HG02870 (cell line): ENCODE measurements around the gene CXCL8.

ENCODE experiments used
- ATAC-seq: cut with Tn5 transposase; IDR thresholded peaks from one replicate; pipeline ENCODE4 v1.9.1; 2021; ENCODE audit warnings: mild to moderate bottlenecking, moderate library complexity; ENCODE audit not compliant: unreplicated experiment

CXCL8 gene

DNA sequence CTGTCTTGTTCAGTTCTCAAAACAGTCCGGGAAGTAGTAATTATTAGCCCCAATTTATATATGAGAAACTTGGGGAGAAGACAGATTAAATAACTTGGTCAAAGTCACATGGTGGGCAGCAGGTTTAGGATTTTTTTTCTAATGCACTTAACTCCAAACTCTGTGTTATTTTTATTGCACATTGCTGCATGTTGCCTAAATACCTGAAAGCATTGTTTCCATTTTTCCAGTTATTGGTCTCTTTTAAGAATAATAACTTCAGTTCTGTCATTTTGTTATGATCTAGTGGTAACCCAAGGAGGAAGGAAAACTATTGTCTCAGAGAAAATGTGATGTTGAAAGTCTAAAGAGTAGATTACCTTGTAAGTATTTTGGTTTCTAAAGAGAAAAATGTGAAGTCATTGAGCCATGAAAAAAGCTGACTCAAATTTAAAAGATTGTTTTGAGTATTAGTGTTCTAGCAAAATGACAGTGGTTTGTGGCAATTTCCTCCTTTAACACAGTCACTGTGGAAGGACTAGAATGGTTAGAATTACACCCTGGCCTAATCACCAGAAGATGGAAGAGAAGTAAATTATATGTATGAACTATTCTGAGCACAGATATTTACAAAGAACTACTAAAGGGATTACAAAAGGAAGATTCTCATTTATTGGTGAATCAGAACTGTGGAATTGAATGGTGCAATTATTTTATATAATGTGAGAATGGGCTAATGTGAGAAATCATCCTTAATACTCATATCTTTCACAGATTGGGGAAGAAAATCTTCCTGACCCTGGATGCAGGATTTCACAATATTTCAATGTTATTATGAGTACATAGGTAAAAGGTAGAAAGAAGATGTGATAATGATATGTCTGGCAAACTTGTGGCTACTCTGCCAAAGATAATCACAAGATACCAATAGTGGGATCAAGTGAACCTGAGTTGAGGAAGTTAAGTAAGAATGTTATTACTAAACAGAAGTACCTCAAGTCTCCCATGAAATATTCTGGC lies 21.7 kb upstream of the CXCL8 start:
- ATAC-seq, result peak; percentile 92

DNA sequence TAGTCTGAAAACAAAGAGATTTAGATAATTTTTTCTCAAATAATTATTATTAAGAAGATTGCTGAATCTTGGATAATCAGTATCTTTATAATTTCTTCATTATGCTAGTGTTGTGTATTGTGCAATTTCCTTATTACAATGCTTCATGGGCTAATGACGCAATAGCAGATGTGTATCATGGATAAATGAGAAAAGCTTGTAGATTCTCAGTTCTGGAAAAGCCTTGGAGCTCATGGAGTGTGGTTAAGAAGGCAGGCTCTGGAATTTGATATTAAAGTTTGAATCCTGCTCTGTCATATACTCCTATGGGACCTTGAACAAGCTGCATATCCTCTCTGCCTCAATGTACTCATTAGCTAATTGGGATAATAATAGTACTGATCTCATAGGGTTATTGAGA lies 18.9 kb upstream of the CXCL8 start:
- no peak for ATAC-seq

DNA sequence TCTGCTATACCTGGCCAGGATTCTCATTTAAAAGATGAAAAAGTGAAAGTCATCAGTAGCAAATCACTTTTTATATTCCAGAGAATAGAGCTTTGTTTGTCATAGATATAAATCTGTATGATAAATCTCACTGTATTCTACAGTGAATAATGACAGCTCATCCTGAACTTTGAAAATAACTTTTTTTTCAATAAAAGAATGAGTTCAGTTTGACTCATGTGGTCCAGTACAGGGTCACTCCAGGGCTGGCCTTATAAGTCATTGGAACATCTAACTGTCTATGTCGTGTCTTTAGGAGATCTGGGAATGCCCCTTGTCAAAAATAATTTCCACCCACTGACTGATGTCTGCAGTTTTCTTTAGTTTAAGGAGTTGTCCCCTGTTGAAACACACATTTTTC lies 18.5 kb upstream of the CXCL8 start:
- no peak for ATAC-seq

DNA sequence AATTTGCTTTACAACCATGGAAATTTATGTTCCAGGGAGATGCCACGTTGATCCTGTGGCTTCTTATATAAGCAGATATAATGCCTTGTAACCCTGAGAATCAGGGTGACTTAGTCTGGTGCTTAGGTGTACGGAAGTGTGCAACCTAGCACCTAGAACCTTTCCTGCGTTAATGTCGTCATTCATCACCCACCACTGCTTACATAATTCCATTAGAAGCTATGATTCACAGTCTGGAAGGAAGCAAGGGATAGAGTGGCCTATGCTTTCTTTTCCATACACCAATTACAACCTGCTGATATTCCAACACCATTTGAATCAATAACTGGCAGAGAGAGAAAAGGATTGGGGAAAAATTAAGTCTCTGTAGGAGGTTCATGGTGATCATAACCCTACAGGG lies 17.3 kb upstream of the CXCL8 start:
- no peak for ATAC-seq

DNA sequence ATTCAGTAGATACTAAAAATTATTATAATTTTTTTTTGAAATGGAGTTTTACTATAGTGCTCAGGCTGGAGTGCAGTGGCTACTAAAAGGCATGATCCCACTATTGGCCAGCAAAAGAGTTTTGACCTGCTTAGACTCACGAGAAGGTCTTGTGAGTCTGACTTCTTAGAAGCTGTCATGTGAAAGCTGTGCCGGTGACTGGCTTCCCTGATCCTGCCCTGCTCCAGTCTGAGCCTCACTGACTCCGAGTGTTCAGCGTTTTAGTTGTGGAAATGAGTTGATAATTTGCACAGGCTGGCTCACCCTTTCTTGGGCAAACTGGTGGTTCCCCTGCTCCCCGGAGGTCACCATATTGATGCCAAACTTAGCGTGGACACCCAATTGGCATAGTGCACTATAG lies 16.4 kb upstream of the CXCL8 start:
- no peak for ATAC-seq

DNA sequence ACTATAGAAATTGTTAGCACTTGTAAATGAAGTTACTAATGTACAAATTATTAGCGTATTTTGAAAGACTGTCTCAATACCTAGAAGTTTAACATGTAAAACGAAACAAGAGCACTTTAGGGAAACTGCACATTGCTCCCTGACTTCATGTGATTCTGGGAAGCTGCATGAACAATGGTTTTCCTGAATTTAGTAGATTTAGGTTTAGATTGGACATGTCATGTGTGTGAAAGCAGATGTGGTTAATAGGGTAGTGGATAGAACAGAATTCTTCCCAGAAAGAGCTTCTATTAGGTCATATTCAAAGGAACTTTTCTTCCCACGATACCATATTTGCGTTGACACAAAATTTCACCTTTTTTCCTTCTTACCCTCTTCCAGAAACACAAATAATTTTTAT lies 14.9 kb upstream of the CXCL8 start:
- ATAC-seq, result no peak

DNA sequence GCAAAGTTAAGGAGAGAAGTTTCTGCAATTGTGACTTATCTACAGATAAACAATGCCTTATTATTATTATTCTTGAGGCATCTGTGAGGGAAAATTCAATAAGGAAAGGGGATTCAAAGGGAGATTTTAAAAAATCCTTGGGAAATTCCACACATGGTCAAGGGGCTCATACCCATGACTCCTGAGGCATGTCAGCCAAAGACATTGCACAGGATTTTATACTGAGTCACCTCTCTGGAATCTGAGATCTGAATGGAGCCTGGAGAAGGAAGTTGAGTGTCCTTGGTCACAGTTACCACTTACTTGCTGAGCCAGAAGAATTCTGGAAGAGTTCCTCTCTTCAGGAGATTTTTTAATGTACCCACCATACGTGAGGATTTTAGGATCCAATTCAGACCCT lies 14.4 kb upstream of the CXCL8 start:
- no peak for ATAC-seq

DNA sequence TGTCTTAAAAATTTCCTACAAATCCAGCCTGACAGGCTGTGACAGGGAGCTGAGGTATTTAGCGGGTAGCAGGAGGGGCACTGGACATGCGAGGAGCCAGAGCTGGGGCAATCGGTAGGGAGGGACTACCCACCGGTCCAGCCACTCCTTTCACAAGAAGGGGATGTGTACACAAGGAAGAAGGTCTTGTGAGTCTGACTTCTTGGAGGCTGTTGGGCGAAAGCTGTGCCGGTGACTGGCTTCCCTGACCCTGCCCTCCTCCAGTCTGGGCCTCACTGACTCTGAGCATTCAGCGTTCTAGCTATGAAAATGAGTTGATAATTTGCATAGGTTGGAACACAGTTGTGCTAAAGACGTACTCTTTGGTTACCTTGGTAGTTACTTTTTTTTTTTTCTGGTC lies 12.7 kb upstream of the CXCL8 start:
- peak; percentile 77 for ATAC-seq

DNA sequence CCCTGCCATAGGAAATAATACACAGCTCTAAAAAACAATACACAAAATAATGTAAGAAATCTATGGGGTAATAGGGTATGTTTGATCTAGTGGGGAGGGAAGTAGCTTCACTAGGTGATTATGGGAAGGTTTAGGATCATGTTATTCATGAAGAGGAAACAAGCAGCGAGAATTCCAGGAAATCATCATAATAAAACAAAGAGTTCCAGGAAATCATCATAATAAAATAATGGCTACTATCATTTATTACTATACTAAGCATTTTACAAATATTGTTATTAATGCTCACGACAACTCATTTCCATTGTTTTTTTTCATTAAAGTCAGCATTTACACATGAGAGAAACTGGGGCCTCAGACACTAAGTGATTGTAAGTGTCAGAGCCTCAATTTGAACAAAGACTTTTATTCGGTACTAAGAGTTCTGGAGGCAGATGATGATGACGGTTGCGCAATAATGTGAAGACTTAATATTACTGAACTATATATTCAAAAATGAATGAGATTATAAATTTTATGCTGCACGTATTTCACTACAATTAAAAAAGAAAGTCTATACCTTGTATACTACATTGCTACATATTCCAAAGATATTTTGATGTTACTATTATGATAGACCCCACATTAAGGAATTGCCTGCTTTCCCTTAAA lies 12.2 kb upstream of the CXCL8 start:
- no peak for ATAC-seq

DNA sequence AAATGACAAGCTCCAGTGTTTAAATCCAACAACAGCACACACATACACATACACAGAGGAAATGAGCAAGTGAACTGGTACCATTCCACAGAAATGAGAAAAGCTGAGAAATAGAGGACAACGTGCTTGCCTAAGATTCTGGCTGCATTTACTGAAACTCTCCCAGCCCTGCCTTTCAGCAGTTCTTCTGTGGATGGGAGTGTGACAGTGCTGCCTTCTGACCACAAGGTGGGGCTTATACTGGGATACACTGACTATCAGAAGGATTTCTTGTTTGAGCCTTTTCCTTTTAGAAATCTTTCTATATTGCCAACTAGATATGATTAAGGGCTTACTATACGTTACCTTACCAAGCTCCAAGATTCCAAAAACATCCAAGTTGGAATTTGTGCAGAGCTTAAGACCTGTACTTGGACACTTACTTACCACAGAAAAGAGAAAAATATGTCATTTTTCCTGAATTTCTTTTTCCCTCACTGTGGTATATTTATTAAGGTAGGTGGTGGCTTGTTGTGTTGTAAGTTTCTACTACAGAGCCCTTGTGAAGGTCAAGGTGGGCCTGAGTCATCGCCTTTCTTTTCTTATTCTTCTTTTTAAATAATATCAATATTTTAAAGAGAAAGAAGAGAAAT lies 10.7 kb upstream of the CXCL8 start:
- peak; percentile 55 for ATAC-seq

DNA sequence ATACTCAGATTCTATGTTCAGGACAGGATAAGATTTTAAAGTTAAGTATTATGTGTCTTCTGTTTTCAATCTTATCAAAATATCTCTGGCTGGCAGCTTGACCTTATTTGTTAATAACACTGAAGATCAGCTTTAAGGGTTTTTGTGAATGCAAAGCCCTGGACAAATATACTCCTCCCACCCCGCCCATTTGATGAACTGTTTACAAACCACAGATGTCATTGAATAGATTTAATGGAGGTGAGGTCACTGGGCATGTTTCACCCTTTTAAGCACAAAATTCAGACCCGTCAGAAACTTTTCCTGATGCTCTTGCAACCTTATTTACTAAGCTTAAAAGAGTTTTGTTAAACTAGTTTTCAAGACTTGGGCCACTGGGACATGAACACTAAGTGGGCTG lies 10.1 kb upstream of the CXCL8 start:
- no peak for ATAC-seq

DNA sequence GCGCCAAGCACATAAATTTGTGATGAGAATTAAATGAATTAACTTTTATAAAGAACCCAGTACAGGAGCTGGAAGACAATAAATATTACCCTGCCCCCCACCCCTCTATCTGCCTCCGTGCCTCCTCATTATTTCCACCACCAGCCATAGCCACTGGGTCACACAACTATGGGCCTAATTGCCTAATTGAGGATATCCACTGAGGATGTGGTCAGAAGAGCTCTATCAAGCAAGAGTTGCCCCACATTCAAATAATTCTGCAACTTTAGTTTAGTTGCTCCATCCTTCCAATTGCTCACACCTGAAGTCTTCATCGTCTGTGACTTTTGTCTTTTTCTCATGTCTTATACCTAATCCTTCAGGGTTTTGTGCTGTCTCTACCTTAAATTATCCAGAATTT lies 9.5 kb upstream of the CXCL8 start:
- no peak for ATAC-seq

DNA sequence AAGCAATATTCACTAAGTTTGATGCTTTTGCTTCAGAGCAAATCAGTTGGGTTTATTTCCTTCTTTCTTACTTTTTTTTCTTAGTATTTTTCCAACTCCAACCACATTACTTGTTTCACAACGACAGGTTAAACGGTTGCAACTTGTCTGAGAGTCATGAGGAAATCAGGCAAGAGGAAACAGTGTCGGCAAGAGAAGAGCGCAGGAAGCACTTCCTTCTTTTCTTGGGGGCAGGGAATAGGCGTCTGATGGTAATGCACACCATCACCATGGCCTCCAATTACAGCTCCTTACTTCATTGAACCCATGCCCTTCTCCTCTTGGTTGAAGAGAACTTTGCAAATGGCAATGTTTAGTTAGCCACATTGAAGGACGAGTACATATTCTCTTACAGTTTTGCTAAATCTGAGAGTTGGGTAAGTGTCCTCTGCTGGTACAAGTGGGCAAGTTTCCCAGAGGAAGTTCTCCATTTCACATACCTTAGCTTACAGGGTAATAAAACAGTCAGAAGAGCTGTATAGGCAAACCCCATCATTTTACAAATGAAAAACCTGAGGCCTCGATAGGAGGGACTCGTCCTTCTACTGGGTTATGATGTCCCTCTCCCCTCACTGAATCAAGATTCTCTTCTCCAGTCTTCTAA lies 8.3 kb upstream of the CXCL8 start:
- ATAC-seq, result no peak

DNA sequence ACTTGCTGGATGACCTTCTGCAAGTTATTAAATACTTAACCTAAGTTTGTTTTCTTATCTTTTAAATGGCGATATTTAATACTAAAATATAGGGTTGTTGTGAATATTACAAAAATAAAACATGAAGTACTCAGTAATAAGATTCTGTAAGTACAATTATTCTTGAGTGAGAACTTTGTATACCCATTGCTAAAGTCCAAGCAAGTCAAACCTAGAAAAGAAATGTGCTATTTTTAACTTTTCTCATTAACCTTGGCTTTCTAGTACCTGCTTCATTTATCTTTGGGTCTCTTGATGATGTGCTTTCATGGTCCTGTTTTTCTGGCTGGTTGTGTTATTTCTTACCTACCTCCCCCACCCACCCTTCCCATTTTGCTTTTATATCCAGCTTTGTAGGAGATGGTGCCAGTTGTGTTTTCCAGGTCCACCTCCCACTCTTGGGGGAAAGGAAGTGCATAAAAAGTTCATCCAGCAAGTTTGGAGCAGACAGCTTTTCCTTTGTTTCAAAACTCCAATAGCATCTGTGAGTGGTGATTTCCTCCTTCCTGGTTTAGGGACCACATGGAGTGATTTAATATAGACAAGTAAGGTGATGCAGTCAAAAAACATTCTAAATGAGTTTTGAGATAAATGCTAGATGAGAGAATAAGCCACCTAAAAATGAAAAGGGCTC lies 7.5 kb upstream of the CXCL8 start:
- no peak for ATAC-seq

DNA sequence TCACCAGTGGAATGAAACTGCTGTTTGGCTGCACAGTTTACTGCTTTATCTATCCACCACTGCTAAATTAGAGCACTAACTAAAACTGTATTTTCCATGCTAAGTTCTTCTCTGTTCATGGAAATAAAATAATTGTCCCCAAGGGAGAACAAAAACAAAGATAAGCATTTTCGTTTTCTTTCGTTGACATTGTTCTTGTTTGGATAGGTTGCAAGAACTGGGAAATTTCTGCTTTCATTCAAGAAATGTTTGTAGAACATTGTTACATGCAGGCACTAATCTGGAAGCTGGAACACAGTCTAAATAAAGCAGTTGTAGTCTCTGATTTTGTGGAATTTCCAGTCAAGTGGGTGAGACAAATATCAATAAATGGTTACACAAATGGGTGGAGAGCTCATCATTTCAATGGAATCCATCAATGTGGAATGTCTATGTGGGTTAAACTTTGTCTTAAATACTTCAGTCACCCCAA lies 5.8 kb upstream of the CXCL8 start:
- no peak for ATAC-seq

DNA sequence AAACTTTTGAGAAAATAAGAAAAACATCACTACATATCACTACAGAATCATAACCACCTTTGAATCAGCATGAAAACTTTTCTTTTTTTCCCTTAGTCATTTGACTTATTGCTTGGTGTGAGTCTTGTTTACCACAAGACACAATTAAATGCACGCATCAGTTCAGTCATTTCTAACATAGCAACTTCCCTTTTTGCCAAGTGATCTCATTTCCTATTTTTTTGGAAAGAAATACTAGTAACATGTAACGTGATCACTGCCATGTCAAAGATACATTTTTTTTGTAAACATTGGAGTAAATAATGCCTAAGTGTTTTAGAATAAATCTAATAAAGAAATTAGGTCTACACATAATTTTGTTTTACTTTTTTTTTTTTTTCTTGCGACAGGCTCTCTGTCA lies 5.1 kb upstream of the CXCL8 start:
- peak; percentile 88 for ATAC-seq

DNA sequence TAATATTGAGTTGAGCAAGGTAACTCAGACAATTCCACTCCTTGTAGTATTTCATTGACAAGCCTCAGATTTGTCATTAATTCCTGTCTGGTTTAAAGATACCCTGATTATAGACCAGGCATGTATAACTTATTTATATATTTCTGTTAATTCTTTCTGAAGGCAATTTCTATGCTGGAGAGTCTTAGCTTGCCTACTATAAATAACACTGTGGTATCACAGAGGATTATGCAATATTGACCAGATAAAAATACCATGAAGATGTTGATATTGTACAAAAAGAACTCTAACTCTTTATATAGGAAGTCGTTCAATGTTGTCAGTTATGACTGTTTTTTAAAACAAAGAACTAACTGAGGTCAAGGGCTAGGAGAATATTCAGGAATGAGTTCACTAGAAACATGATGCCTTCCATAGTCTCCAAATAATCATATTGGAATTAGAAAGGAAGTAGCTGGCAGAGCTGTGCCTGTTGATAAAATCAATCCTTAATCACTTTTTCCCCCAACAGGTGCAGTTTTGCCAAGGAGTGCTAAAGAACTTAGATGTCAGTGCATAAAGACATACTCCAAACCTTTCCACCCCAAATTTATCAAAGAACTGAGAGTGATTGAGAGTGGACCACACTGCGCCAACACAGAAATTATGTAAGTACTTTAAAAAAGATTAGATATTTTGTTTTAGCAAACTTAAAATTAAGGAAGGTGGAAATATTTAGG lies 821 bp downstream of the CXCL8 start:
- ATAC-seq, result no peak

DNA sequence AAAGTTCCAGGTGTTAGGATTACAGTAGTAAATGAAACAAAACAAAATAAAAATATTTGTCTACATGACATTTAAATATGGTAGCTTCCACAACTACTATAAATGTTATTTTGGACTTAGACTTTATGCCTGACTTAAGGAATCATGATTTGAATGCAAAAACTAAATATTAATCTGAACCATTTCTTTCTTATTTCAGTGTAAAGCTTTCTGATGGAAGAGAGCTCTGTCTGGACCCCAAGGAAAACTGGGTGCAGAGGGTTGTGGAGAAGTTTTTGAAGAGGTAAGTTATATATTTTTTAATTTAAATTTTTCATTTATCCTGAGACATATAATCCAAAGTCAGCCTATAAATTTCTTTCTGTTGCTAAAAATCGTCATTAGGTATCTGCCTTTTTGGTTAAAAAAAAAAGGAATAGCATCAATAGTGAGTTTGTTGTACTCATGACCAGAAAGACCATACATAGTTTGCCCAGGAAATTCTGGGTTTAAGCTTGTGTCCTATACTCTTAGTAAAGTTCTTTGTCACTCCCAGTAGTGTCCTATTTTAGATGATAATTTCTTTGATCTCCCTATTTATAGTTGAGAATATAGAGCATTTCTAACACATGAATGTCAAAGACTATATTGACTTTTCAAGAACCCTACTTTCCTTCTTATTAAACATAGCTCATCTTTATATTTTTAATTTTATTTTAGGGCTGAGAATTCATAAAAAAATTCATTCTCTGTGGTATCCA lies 1.6 kb downstream of the CXCL8 start:
- ATAC-seq, result no peak

DNA sequence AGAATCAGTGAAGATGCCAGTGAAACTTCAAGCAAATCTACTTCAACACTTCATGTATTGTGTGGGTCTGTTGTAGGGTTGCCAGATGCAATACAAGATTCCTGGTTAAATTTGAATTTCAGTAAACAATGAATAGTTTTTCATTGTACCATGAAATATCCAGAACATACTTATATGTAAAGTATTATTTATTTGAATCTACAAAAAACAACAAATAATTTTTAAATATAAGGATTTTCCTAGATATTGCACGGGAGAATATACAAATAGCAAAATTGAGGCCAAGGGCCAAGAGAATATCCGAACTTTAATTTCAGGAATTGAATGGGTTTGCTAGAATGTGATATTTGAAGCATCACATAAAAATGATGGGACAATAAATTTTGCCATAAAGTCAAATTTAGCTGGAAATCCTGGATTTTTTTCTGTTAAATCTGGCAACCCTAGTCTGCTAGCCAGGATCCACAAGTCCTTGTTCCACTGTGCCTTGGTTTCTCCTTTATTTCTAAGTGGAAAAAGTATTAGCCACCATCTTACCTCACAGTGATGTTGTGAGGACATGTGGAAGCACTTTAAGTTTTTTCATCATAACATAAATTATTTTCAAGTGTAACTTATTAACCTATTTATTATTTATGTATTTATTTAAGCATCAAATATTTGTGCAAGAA lies 2.3 kb downstream of the CXCL8 start:
- no peak for ATAC-seq
